HG02763 (cell line): Measurements from ENCODE around the gene COA6.

Source experiments
- ATAC-seq: cut with Tn5 transposase; IDR thresholded peaks from one replicate; pipeline ENCODE4 v1.9.1; 2021; ENCODE audit warnings: mild to moderate bottlenecking, moderate library complexity; ENCODE audit not compliant: unreplicated experiment

The COA6 gene

GRCh38 chr1:234408757-234409156 lies 35.5 kb downstream of the COA6 start:
- ATAC-seq: no peak

GRCh38 chr1:234409328-234409727 lies 36.1 kb downstream of the COA6 start:
- ATAC-seq: no peak

GRCh38 chr1:234412830-234413229 lies 39.6 kb downstream of the COA6 start:
- ATAC-seq: no peak

- ATAC-seq: no peak
Observed at GRCh38 chr1:234413485-234413884, 40.2 kb downstream of the COA6 start.

- no peak for ATAC-seq
Observed at GRCh38 chr1:234413990-234414389, 40.7 kb downstream of the COA6 start.

- ATAC-seq: no peak
Observed at GRCh38 chr1:234427950-234428646, 54.8 kb downstream of the COA6 start.

- ATAC-seq: no peak
Observed at GRCh38 chr1:234429434-234429806, 56.2 kb downstream of the COA6 start.

GRCh38 chr1:234430691-234431090 lies 57.4 kb downstream of the COA6 start:
- ATAC-seq: no peak

- ATAC-seq: no peak
Observed at GRCh38 chr1:234431255-234431654, 58.0 kb downstream of the COA6 start.

- ATAC-seq: no peak
Observed at GRCh38 chr1:234433563-234434285, 60.5 kb downstream of the COA6 start.
